Panc1 (cell line): ENCODE results near the gene OST4. TPM values are rescaled to one million over a fixed set of nuclear protein-coding genes. Genes with fewer than 3 reads are reported as not detected.

Source experiments
- ATAC-seq: fragments of 200-7000 bp; cut with Tn5 transposase; 2 replicates; pipeline ENCODE4 v1.9.1; 2020; ENCODE audit warnings: mild to moderate bottlenecking, moderate library complexity
- BruUV-seq: library from RNA; stranded (reverse); fragments of 400-500 nt; replicated peaks from 2 replicates; lab custom pipeline; 2021; lab: Mats Ljungman, UMichigan
- CTCF ChIA-PET: fragments of 300-600 bp; sonication (Branson Sonifier 250); formaldehyde crosslinking; loops from one replicate; lab custom pipeline; 2022; ENCODE audit warnings: antibody characterized with exemption; lab: Charles Lee
- POLR2A ChIA-PET: fragments of 300-600 bp; sonication (Branson Sonifier 250); formaldehyde crosslinking; loops from one replicate; lab custom pipeline; 2022; ENCODE audit warnings: antibody characterized with exemption; lab: Charles Lee
- DNase-seq: peaks from one replicate; pipeline ENCODE4 v3.0.0-alpha.2; 2010; ENCODE audit warnings: low read depth, low spot score
- H3K27ac ChIP-seq: 2 replicates; pipeline ENCODE4 v1.5.1; 2011; ENCODE audit warnings: mild to moderate bottlenecking, low read length, inconsistent platforms
- H3K27me3 ChIP-seq: fragments of 200-500 bp; sonication (Bioruptor generic); 2 replicates; pipeline ENCODE4 v1.6.0; 2014; ENCODE audit warnings: low read length, inconsistent platforms; ENCODE audit not compliant: control insufficient read depth, insufficient read depth
- H3K36me3 ChIP-seq: fragments of 200-500 bp; sonication (Bioruptor generic); 2 replicates; pipeline ENCODE4 v1.5.1; 2014; ENCODE audit warnings: inconsistent platforms, mild to moderate bottlenecking, low read length, moderate library complexity; ENCODE audit not compliant: control insufficient read depth, insufficient read depth
- H3K4me1 ChIP-seq: 2 replicates; pipeline ENCODE4 v1.5.1; 2011; ENCODE audit warnings: inconsistent platforms, mild to moderate bottlenecking, low read length, moderate library complexity; ENCODE audit not compliant: control insufficient read depth, insufficient read depth
- H3K4me3 ChIP-seq, 2 experiments: 2 replicates each; pipeline ENCODE4 v1.5.1; 2011 to 2012; ENCODE audit warnings: low read depth in 2 of 2, low read length in 2 of 2, mild to moderate bottlenecking in 2 of 2, inconsistent platforms in 1 of 2, moderate library complexity in 1 of 2
- H3K9me3 ChIP-seq: fragments of 200-500 bp; sonication (Bioruptor generic); 2 replicates; pipeline ENCODE4 v1.5.1; 2014; ENCODE audit warnings: low read depth, mild to moderate bottlenecking, inconsistent platforms, low read length, moderate library complexity; ENCODE audit not compliant: control insufficient read depth, insufficient read depth
- CTCF ChIP-seq: fragments of 450-650 bp; IDR thresholded peaks from 2 replicates; pipeline ENCODE4 v1.5.1; 2017; ENCODE audit warnings: mild to moderate bottlenecking
- POLR2AphosphoS5 ChIP-seq: IDR thresholded peaks from 2 replicates; pipeline ENCODE4 v1.6.1; 2012; ENCODE audit warnings: mild to moderate bottlenecking, low read depth, low read length, moderate library complexity
- REST ChIP-seq, 2 experiments: IDR thresholded peaks; 2 replicates each; pipeline ENCODE4 v1.6.1; 2011 to 2012; ENCODE audit warnings: low read depth in 2 of 2, control low read depth in 1 of 2, low read length in 1 of 2, mild to moderate bottlenecking in 1 of 2, moderate library complexity in 1 of 2; ENCODE audit not compliant: insufficient read depth in 1 of 2
- SIN3A ChIP-seq: IDR thresholded peaks from 2 replicates; pipeline ENCODE4 v1.6.1; 2012; ENCODE audit warnings: low read depth, mild to moderate bottlenecking, low read length, moderate library complexity, borderline replicate concordance; ENCODE audit not compliant: insufficient read depth
- TCF7L2 ChIP-seq: IDR thresholded peaks from 2 replicates; pipeline ENCODE4 v1.6.1; 2011; ENCODE audit warnings: mild to moderate bottlenecking, low read depth, low read length, inconsistent platforms
- in situ Hi-C: cut with HindIII; loops from 2 replicates; pipeline ENCODE4 v1.10.0; 2016; ENCODE audit warnings: low sequenced_read_pairs, low pct_unique_long_range_greater_than_20kb
- intact Hi-C: fragments of 100-400 bp; cut with micrococcal nuclease; formaldehyde crosslinking; loops from one replicate; pipeline ENCODE4 v1.10.0; 2022; ENCODE audit not compliant: unreplicated experiment
- total RNA-seq: library from RNA; stranded (reverse); gene quantifications from one replicate; pipeline ENCODE4 v1.2.1, GENCODE V29; 2021; ENCODE audit not compliant: unreplicated experiment

The OST4 gene
- total RNA-seq, 1 experiment from 2014 or later: 219 TPM

GRCh38 chr2:27092696-27093429, 21.4 kb upstream of the OST4 start:
- TF ChIP-seq CTCF: no peak
- no peak for TF ChIP-seq POLR2AphosphoS5
- TF ChIP-seq SIN3A: no peak
- TF ChIP-seq REST (IDR thresholded peaks at IDR 0.05; ENCODE audit: insufficient read depth in 1 of 2, low read depth in 2 of 2, low read length in 1 of 2): no peak
- TF ChIP-seq TCF7L2: no peak
- in situ Hi-C loops (no loop called here), intact Hi-C loops (no loop called here)
- POLR2A ChIA-PET: interaction anchor here (0.6 to 0.7 kb wide), 2 partner anchors 102 to 991 kb away, joined by 3 to 4 read pairs; no protein-coding TSS in a partner anchor
- DNase-seq: no peak
- no peak overlapping the region for H3K27ac ChIP-seq
- ATAC-seq: no peak
- no peaks in the 10 kb centered on the region for H3K27me3 ChIP-seq
- no peaks in the 10 kb centered on the region for H3K4me1 ChIP-seq
- H3K36me3 ChIP-seq: no peaks in the 10 kb centered on the region
- no peaks in the 10 kb centered on the region for H3K9me3 ChIP-seq
- no TSS peak for BruUV-seq
- CTCF ChIA-PET: no interaction called here
- H3K4me3 ChIP-seq: no peak overlapping the region

GRCh38 chr2:27091746-27092695, 20.6 kb upstream of the OST4 start:
- BruUV-seq: no TSS peak
- in situ Hi-C loops: no loop called here
- H3K27ac ChIP-seq: no peak overlapping the region
- no peak overlapping the region for H3K4me3 ChIP-seq
- no peaks in the 10 kb centered on the region for H3K36me3 ChIP-seq
- no peaks in the 10 kb centered on the region for H3K4me1 ChIP-seq
- ChIA-PET CTCF (interaction anchor here (0.7 kb wide), 1 partner anchor 97 kb away, joined by 4 read pairs; no protein-coding TSS in a partner anchor), POLR2A (no interaction called here)
- no peak for TF ChIP-seq REST (IDR thresholded peaks at IDR 0.05; ENCODE audit: insufficient read depth in 1 of 2, low read depth in 2 of 2, low read length in 1 of 2)
- TF ChIP-seq SIN3A: no peak
- TF ChIP-seq CTCF: no peak
- TF ChIP-seq POLR2AphosphoS5: no peak
- TF ChIP-seq TCF7L2: no peak
- no peaks in the 10 kb centered on the region for H3K9me3 ChIP-seq
- intact Hi-C loops: no loop called here
- no peak for DNase-seq
- H3K27me3 ChIP-seq: no peaks in the 10 kb centered on the region
- no peak for ATAC-seq
